T-helper 1 cell treated with Interleukin-12 subunit alpha and Interleukin-12 subunit beta and Interleukin-4 antibody, amounts not matched to agents 30 ng/mL and 1 ng/mL, for 36 hours (primary cell): Measurements from ENCODE around the gene HOXC11. TPM values are rescaled to one million over a fixed set of nuclear protein-coding genes. Genes with fewer than 3 reads are reported as not detected.

Source experiments
- intact Hi-C: fragments of 100-400 bp; cut with micrococcal nuclease; formaldehyde crosslinking; loops from one replicate; pipeline ENCODE4 v1.15.1; 2024
- total RNA-seq: library from RNA; stranded (reverse); gene quantifications from 2 replicates; pipeline ENCODE4 v1.2.3, GENCODE V29; 2022

The HOXC11 gene
- total RNA-seq, 1 donor from 2014 or later = not detected

DNA sequence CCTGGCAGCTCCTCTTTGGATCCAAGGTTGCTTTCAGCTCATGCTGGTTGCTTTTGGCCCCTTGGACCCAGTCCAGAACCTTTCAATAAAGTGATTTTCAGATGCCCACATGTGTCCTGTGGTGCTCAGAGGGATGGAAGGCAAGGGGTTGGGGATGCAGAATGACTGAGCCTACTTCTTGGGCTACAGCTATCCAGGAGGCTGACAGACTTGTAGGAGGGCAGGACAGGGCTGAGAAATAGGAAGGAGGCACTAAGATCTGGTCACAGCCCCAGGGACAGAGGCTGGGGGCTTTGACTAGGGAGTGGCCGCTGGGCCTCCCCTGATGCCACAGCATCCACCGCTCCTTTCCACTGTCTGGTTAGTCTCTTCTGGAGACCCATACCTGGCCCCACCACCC is 1.2 kb upstream of the HOXC11 start:
- intact Hi-C loops = loop anchor here (5.0 kb wide), 1 partner anchor 34 kb away; the partner anchor contains the start of gene HOXC13

DNA sequence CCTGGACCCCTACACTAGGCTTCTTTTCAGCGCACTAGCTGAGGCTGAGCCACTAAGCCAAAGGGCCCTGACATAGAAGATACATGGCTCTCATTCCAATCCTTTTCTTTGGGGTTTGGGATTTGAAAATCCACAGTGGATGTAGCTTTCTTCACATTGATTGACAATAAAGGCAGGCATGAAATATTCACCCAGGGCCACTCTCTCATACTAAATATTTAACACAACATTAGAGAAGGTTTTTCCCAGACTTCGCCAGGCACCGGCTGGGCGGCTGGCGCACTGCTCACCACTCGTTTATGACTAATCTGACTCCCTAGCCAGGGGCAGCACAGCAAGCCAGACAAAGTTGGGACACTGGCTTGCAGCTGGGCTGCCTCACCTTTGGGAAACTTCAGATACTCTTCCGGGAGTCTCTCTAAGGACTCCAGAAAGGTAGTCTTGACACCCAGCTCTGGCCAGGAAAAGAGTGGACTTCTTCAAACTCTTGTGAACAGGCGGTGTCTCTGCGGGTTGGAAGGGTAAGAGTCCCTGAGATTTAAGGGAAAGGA is 699 bp upstream of the HOXC11 start:
- intact Hi-C loops = loop anchor here (5.0 kb wide), 1 partner anchor 35 kb away; the partner anchor contains the start of gene HOXC13

DNA sequence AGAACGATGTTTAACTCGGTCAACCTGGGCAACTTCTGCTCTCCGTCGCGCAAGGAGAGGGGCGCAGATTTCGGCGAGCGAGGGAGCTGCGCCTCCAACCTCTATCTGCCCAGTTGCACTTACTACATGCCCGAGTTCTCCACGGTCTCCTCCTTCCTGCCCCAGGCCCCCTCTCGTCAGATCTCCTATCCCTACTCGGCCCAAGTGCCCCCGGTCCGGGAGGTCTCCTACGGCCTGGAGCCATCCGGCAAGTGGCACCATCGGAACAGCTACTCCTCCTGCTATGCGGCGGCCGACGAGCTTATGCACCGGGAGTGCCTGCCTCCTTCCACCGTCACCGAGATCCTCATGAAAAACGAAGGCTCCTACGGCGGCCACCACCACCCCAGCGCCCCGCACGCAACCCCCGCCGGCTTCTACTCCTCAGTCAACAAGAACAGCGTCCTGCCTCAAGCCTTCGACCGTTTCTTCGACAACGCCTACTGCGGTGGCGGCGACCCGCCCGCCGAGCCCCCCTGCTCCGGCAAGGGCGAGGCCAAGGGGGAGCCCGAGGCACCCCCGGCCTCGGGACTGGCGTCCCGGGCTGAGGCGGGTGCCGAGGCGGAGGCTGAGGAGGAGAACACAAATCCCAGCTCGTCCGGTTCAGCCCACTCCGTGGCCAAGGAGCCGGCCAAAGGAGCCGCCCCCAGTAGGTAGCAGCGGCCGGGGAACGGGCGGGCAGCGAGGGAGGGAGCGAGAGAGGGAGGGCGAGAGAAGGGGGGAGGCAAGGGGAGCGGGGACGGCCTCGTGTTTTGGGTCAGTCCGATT is 513 bp downstream of the HOXC11 start:
- intact Hi-C loops = loop anchor here (5.0 kb wide), 1 partner anchor 36 kb away; the partner anchor contains the start of gene HOXC13

DNA sequence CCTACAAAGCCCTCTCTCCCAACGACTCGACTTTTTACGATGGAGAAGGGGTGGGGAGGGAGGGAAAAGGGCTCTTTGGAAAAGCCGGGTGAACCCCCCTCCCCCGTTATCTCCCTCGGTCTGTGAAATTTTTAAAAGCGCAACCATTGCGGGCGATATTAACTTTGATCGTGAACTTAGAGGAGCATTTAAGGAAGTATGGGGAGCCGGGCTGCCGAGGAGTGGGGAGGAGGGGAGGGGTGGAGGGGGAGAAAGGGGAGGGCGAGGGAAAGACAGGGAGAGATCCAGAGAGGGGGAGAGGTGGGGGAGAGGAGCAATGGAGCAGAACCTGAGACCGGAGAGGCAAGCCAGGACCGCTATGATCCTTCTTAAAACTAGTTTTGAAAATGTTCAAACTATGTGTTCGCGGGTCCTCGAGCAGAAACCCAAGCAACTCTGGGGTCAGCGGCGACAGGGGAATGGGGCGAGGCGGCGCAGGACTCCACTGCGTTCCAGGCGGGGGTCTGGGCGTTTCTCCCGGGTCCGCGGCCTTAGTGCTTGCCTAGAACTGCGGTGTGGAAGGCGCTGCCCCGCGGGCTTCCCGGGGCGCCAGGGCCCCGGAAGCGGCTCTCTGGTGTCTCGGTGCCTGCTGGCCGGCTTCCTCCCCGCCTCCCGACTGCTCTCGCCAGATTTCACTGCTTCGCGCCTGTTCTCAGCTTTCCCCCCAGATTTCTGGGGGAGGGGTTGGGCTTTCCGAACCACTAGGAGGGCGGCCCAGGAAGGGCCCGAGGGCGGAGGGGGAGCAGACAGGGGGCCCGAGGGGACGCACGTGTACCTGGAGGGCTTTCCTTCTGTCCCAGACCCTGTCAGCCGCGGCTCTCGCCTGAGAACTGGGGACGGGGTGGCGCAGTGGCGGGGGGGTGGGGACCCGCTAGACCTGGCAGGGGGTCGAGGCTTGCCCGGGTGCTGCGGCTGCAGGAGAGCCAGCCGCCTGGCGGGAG is 1.4 kb downstream of the HOXC11 start, which contains the start of gene HOTAIR:
Gene HOTAIR, minus strand, starts transcription at position 871 of the 980 bp plus-strand sequence.
- intact Hi-C loops = loop anchor here (5.0 kb wide), 2 partner anchors 37 to 38 kb away; partner anchors contain the start of gene HOXC13

DNA sequence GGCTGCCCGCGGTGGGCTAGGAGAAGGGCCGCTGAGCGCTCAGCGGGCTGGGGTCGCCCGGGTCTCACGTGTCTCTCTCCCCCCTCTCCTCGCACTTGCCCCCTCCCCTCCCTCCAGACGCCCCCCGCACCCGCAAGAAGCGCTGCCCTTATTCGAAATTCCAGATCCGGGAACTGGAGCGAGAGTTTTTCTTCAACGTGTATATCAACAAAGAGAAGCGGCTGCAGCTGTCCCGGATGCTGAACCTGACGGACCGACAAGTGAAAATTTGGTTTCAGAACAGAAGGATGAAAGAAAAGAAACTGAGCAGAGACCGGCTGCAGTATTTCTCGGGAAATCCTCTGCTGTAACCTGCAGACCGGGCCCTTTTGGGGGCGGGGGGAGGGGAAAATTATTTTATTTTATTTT is 2.1 kb downstream of the HOXC11 start:
- intact Hi-C loops = loop anchor here (5.0 kb wide), 1 partner anchor 37 kb away; no protein-coding TSS in a partner anchor

DNA sequence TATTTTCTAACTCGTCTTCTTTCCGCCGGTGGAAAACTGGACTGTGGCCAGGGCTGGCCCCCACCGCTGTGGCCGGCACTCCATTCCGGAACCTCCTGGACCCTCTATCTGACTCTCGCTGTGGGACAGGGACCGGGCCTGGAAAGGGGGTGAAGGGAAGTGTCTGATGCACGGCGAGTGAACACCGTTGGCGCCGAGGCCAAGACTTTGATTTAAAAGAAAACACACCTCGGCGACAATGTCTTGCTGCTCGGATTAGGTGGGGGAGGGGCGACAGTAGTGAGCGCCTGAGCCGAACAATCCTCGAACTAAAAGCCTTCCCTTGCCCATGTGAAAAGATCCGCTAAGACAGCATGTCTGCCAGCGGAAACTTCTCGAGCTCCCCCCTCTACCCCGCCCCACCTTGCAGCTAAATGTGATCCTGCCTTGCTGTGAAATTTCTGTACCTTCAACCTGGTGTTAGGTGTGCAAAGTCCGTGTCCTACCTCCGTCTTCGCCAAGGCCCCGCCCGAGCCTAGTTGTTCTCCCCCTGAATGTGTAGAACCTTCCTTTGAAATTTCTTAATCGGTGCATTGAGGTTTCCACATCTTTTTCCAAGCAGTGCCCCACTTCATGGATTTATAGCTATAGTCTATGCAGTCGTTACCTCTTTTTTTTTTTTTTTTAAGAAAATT is 2.7 kb downstream of the HOXC11 start:
- intact Hi-C loops = loop anchor here (2.0 to 5.0 kb wide), 2 partner anchors 13 to 37 kb away; no protein-coding TSS in a partner anchor

DNA sequence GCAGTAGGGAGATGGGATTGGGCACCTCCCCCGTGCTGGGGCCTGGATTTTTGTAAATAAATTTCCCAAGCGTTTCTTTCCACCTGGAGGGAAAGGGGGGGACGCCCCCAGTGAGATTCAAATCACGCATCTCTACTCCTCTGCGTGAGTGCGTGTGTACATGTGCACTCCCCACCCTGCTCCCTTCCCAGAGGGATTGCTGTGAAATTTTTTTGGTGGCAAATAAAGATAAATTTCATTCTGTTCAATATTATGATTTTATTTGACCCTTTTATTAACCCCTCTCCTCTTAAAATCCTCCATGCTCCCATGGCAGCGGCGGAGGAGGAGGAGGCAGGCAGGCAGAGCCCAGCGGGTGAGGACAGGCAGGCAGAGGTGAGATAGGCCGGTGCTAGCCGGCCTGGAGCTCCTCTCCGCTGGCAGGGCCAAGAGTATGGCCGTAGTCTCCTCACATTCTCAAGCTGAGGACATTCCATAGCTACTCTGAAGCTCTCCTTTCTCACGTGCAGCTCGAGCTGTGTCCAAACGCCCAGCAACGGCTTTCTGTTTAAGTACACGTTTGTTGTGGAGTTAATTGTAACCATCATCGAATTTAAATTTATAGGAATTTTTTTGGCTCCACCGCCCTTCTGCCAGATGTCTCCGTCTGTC is 3.4 kb downstream of the HOXC11 start:
- intact Hi-C loops = loop anchor here (2.0 to 5.0 kb wide), 2 partner anchors 13 to 36 kb away; no protein-coding TSS in a partner anchor

DNA sequence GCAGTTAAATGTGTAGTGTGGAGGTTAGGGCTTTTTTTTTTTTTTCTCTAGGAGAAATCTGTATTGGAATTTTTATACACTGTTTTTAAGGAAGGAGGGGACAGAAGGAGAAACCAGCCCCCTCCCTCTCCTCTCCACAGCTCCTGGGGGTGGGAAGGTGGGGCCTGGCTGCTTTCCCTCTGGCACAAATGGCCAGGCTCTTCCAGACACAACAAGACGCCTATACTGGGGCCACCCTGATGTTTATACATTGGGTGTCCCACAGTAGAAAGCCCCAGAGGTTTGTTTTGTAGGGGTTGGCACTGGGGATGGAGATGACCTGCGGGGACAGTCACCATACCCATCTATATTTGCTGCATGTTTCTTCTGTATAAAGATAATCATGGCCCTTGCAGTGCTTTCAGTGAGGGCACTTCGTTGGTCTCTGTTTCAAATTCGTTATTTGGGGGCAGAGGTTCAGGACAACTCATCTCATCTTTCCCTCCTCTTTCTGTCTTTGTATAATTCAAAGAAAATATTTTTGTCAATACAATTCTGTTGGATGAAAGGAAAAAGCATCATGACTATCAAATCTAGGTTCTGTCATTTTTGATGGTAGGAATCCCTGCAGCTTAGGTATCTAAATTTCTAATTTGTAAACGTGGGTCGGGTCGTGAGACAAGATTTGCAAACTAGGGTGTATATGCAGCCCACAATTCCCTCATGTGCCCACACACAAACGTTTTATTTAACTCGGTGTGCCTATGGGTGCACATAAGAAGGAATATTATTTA is 4.1 kb downstream of the HOXC11 start:
- intact Hi-C loops = loop anchor here (2.0 to 5.0 kb wide), 2 partner anchors 14 to 35 kb away; no protein-coding TSS in a partner anchor

DNA sequence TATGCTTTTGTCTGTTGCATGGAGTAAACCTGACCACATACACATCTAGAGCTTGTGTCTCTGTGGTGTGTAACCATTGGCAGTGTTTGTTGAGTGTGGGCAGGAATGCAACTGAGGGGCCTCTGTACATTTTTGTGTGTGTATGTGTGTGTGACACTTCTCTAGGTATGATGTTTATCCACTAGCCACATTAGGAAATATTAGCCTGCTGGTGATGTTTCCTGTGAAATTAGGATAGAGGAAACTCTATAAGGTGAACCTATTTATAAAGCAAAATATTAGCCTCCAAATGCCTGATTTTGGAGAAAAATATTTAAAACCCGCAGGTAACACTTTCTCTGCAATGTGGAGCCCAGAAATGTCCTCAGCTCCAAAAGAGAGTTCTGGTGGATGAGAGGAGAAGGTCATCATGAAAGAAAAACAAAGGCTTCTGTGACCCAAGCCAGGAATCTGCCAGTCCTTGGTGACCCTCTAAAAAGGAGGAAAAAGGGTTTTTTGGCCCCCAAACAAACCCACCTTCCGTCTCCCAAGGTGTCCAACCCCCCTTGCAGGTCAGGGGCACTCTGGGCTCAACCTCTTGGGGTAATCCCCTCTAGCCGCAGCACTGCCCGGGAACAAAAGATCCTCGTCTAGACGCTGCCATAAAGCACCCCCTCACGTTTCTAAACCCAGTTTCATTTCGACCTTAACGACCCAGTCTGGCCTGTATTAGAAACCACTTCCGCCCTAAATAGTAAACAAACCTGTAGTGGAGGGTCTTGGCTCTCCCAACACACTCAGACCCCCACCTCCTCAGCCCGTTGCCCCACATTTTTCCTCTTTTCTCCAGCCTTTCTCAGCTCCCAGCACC is 4.9 kb downstream of the HOXC11 start:
- intact Hi-C loops = loop anchor here (2.0 to 5.0 kb wide), 2 partner anchors 15 to 34 kb away; no protein-coding TSS in a partner anchor

DNA sequence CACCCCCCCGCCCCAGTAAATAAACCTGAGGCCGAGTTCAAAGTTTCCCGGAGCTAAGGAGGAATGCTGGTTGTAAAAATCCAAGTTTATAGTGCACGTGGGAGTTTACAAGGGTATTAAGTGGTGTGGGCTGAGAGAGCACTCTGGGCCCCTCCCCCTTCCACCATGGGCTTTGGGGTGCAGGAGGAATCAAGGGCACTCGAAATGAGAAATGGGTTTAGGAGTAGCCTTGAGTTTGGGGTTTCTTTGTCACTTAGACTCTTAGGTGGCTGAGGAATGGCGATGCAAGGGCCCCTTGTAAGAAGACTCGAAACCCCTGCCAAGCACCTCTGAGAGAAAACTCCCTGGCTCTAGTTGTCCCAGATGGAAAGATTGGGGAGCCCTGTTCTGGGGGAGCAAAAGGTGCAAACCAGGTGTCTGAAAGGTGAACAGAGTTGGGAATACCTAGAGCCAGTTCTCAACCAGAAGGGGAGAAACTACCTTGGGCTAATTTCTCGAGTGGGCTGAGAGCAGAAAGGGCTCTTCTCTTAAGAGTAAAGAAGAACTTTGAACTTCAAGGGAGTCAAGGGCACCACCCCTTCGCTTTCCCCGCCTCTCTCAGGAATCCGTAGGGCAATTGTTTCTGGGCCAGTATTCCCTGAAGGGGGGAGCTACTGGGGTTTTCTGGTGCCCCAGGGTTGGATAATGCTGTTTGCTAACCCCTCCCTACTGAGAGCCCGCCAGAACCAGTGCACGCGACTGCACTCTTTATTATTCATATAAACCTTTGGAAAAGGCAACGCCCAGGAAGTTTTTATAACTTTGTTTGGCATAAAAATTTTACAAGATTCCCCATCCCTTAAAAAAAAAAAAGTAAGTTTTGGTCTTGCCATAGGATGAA is 5.8 kb downstream of the HOXC11 start:
- intact Hi-C loops = loop anchor here (5.0 kb wide), 1 partner anchor 34 kb away; no protein-coding TSS in a partner anchor

DNA sequence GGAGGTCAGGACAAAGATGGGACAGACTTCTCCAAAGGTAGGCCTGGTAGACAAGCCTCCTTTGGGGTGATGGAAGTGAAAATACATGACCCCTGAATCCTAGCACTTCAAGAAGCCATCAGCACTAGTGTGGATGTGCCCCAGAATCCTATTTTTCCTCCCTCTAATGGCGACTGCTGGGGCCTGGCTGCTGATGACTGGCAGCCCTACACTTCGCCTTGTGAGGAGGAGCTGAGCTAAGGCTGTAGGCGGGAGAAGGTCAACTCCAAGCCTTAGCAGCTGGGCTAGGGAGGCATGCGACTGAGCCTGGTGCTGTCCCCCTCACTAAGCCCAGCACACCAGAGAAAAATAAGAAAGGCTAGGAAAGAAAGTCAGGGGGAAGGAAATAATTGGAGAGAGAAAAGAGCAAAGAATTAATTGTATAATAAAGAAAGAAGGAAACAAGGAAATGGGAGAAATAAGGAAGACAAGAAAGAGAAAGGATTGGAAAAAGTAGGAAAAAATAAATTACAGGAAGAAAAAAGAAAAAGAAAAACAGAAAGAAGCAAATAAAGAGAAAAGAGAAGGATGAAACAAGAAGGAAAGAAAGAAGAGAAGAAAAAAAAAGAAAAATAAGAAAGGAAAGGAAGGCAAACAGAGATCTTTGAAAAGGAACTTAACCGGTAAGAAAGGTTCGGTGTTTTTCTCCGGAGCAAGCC is 7.3 kb downstream of the HOXC11 start:
- intact Hi-C loops = loop anchor here (2.0 kb wide), 1 partner anchor 15 kb away; no protein-coding TSS in a partner anchor

DNA sequence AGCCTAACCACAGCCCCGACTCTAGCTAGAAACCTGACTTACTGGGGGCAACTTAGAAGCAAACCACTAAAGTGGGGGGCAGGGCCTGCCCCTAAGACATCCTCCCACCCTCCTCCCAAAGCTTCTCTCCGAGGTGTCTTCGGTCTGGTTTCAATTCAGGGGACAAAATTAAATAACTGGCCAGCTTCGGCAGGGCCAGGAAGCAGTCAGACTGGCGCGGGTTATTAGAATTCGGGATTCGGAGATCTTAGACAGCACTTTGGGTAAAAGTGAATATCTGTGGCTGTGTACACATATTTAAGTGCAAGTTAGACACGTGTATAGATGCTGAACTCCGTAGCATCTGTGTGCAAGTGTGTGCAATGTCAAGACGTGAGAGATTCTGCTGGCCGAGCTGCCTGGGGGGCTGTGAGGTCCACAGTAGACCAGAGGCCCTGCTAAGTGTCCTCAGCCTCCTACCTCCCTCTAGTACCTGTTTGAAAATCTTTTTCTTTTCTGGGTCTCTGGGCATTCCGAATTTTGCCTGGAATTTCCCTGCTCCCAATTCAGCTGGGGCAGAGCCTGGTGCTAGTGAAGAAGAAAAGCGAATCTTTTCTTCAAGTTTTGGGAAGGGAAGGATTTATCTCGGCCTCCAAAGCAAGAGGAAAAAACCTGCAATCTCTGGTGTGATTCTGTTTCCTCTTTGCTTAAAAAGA is 8.0 kb downstream of the HOXC11 start:
- intact Hi-C loops = loop anchor here (2.0 kb wide), 1 partner anchor 14 kb away; no protein-coding TSS in a partner anchor

DNA sequence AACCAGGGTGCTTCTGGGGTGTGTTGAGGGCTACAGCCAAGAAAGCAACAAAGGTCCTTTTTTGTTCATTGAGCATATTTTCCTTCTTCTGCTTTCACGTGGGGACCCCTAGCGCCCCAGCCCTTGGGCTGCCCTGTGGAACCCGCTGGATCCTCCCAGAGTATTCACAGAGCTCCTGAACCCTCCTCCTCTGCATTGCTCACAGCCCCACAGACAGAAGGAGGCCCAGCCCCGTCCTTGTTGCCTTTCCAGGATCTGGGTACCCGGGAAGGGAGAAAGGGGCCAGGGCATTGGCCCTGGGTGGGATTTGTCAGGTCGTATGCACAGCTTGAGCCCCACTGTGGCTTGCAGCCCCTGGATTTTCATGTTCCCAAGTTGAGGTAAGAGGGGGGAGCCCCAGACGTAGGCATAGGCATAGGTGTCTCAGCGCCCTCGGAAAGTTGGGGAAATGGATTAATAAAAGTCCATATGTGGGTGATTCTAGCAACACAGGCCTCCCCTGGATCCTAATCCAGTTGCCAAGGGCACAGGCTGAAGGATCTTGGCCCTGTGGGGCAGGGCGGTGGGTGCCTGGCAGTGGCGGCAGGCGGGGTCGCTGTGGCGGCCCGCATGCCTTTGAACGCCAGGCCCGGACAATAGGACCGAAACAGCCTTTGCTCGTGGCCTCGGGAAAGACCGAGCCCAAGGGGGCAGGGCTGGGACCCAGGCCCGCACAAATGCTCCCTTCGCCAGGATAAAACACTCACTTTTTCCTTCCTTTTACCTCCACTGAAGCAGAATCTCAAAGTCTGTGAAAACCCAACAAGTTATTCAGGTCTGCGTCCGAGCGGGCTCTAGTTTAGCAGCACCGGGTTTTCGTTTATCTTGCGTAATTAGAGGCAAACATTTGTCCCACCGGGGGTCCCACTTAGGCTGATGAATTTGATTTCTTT is 9.0 kb downstream of the HOXC11 start:
- intact Hi-C loops = loop anchor here (2.0 kb wide), 1 partner anchor 13 kb away; no protein-coding TSS in a partner anchor
